Gastroesophageal sphincter (tissue), 4 donors: ENCODE results near the gene CCDC188. TPM values are rescaled to one million over a fixed set of nuclear protein-coding genes. Genes with fewer than 3 reads are reported as not detected.
A peak's percentile ranks its signal among the peaks of the same experiment; 100 is the strongest.

Source experiments
- ATAC-seq: fragments of 150-250 bp; one replicate; pipeline ENCODE4 v1.9.1; 2016; ENCODE audit warnings: mild to moderate bottlenecking, moderate library complexity
- H3K27ac ChIP-seq, 4 donors: fragments of 200-600 bp; sonication (generic) in 3 of 4; 1 replicate in 3 of 4; 2 replicates in 1 of 4; pipeline ENCODE4 v1.5.1; 2016 to 2019
- H3K27me3 ChIP-seq: fragments of 200-600 bp; sonication (generic); one replicate; pipeline ENCODE4 v1.5.1; 2019
- H3K36me3 ChIP-seq, 2 donors: fragments of 200-600 bp; sonication (generic); one replicate each; pipeline ENCODE4 v1.5.1; 2019; ENCODE audit warnings: control low read depth in 1 of 2
- H3K4me1 ChIP-seq, 3 donors: fragments of 200-600 bp; sonication (generic); 1 replicate in 2 of 3; 2 replicates in 1 of 3; pipeline ENCODE4 v1.5.1; 2016 to 2019; ENCODE audit warnings: control low read depth in 2 of 3
- H3K4me3 ChIP-seq, 2 donors: fragments of 200-600 bp; sonication (generic); one replicate each; pipeline ENCODE4 v1.5.1; 2019; ENCODE audit warnings: mild to moderate bottlenecking in 1 of 2, moderate library complexity in 1 of 2
- H3K9me3 ChIP-seq, 3 donors: fragments of 200-600 bp; sonication (generic); one replicate each; pipeline ENCODE4 v1.5.1; 2017 to 2019; ENCODE audit warnings: control low read depth in 2 of 3
- CTCF ChIP-seq, 4 experiments: fragments of 200-600 bp in 2 of 4; fragments of 450-650 bp in 2 of 4; sonication (generic) in 1 of 4; IDR thresholded peaks; one replicate each; pipeline ENCODE4 v1.5.1; 2017 to 2019; ENCODE audit warnings: antibody characterized with exemption in 4 of 4, mild to moderate bottlenecking in 2 of 4, moderate library complexity in 2 of 4
- EP300 ChIP-seq: sonication (generic); formaldehyde crosslinking; IDR thresholded peaks from one replicate; pipeline ENCODE4 v1.6.1; 2017; ENCODE audit warnings: antibody characterized with exemption, mild to moderate bottlenecking
- POLR2A ChIP-seq, 2 donors: fragments of 450-650 bp; IDR thresholded peaks; one replicate each; pipeline ENCODE4 v1.6.1; 2017; ENCODE audit warnings: antibody characterized with exemption in 2 of 2, mild to moderate bottlenecking in 2 of 2, moderate library complexity in 1 of 2
- POLR2AphosphoS5 ChIP-seq: sonication (generic); formaldehyde crosslinking; IDR thresholded peaks from one replicate; pipeline ENCODE4 v1.6.1; 2017; ENCODE audit warnings: antibody characterized with exemption
- WGBS, 2 donors: methylation state at CpG; one replicate each; pipeline ENCODE4 v1.1.5; 2018; ENCODE audit warnings: low coverage in 1 of 2; 5-methylcytosine and 5-hydroxymethylcytosine counted together
- total RNA-seq, 4 donors: library from RNA; depleted of rRNA; stranded (reverse); fragments of >200 nt; gene quantifications; one replicate each; pipeline ENCODE4 v1.1.0, GENCODE V29; 2016

Gene CCDC188
- total RNA-seq, 4 donors from 2014 or later, result not detected

- ATAC-seq, result no peak
- H3K4me1 ChIP-seq, result no peaks in the 10 kb centered on the region
- WGBS, 2 donors, result 73 to 91% methylated on average over 4 to 9 of the region's 12 CpGs
Measured at GRCh38 chr22:20175597-20175900, 24.7 kb upstream of the CCDC188 start.

GRCh38 chr22:20174785-20175596 lies 24.1 kb upstream of the CCDC188 start:
- H3K36me3 ChIP-seq, result no peaks in the 10 kb centered on the region
- no peaks in the 10 kb centered on the region for H3K9me3 ChIP-seq
- no peak overlapping the region for H3K4me3 ChIP-seq
- H3K27ac ChIP-seq, result no peak overlapping the region
- ATAC-seq, result no peak
- TF ChIP-seq CTCF (IDR thresholded peaks at IDR 0.05), result peak in 1 of 4 experiments; percentile 29
- TF ChIP-seq EP300, result no peak
- 0 to 63% methylated on average over 1 to 4 of the region's 19 CpGs for WGBS, 2 donors
- H3K4me1 ChIP-seq, result no peaks in the 10 kb centered on the region
- H3K27me3 ChIP-seq, result peaks cover 1% of the 10 kb centered on the region

More at GRCh38 chr22:20175597-20175900, 24.7 kb upstream of the CCDC188 start:
- Histone ChIP-seq H3K36me3 (no peaks in the 10 kb centered on the region), H3K27ac (no peak overlapping the region), H3K4me3 (no peak overlapping the region), H3K27me3 (peaks cover 3% of the 10 kb centered on the region), H3K9me3 (no peaks in the 10 kb centered on the region)
- TF ChIP-seq POLR2AphosphoS5 (no peak), CTCF (IDR thresholded peaks at IDR 0.05) (no peak), EP300 (no peak), POLR2A (IDR thresholded peaks at IDR 0.05) (no peak)

- no peak for TF ChIP-seq EP300
- no peak for TF ChIP-seq CTCF (IDR thresholded peaks at IDR 0.05)
- TF ChIP-seq POLR2AphosphoS5, result no peak
- WGBS, 2 donors, result 55% methylated on average over 2 of the region's 10 CpGs; no CpG with 5 or more reads in 1 of the 2 donors
- Histone ChIP-seq H3K4me3 (no peak overlapping the region), H3K4me1 (no peaks in the 10 kb centered on the region), H3K9me3 (no peaks in the 10 kb centered on the region), H3K27me3 (peaks cover 3% of the 10 kb centered on the region), H3K36me3 (no peaks in the 10 kb centered on the region), H3K27ac (no peak overlapping the region)
- ATAC-seq, result no peak
Measured at GRCh38 chr22:20173772-20174171, 22.9 kb upstream of the CCDC188 start.

- no peaks in the 10 kb centered on the region for H3K36me3 ChIP-seq
- no peak for ATAC-seq
- H3K4me3 ChIP-seq, result no peak overlapping the region
- H3K27ac ChIP-seq, result no peak overlapping the region
- no peaks in the 10 kb centered on the region for H3K4me1 ChIP-seq
- H3K9me3 ChIP-seq, result no peaks in the 10 kb centered on the region
- no peak for TF ChIP-seq EP300
- no peak for TF ChIP-seq CTCF (IDR thresholded peaks at IDR 0.05)
- TF ChIP-seq POLR2A (IDR thresholded peaks at IDR 0.05), result no peak
- no peak for TF ChIP-seq POLR2AphosphoS5
- peaks cover 8% of the 10 kb centered on the region for H3K27me3 ChIP-seq
- no CpG with 5 or more reads among the region's 11 CpGs for WGBS, 2 donors
Measured at GRCh38 chr22:20173246-20173645, 22.4 kb upstream of the CCDC188 start.

- H3K27ac ChIP-seq, result no peak overlapping the region
- no peaks in the 10 kb centered on the region for H3K9me3 ChIP-seq
- WGBS, 2 donors, result 82 to 93% methylated on average over 2 to 3 of the region's 10 CpGs
- no peak overlapping the region for H3K4me3 ChIP-seq
- peaks cover 15% of the 10 kb centered on the region for H3K27me3 ChIP-seq
- H3K36me3 ChIP-seq, result no peaks in the 10 kb centered on the region
- no peaks in the 10 kb centered on the region for H3K4me1 ChIP-seq
- TF ChIP-seq EP300, result no peak
- no peak for TF ChIP-seq POLR2A (IDR thresholded peaks at IDR 0.05)
- TF ChIP-seq POLR2AphosphoS5, result no peak
- no peak for TF ChIP-seq CTCF (IDR thresholded peaks at IDR 0.05)
- no peak for ATAC-seq
Measured at GRCh38 chr22:20172141-20172613, 21.3 kb upstream of the CCDC188 start.
